GM12801 (cell line): ENCODE results near the gene TAS2R40.

Source experiments
- TF ChIP-seq, protein P1 (sequence below): IDR thresholded peaks from one replicate; pipeline ENCODE4 v1.5.1; 2011; ENCODE audit warnings: control low read depth; ENCODE audit not compliant: insufficient read length; ENCODE audit errors: extremely low read depth

Gene TAS2R40

DNA sequence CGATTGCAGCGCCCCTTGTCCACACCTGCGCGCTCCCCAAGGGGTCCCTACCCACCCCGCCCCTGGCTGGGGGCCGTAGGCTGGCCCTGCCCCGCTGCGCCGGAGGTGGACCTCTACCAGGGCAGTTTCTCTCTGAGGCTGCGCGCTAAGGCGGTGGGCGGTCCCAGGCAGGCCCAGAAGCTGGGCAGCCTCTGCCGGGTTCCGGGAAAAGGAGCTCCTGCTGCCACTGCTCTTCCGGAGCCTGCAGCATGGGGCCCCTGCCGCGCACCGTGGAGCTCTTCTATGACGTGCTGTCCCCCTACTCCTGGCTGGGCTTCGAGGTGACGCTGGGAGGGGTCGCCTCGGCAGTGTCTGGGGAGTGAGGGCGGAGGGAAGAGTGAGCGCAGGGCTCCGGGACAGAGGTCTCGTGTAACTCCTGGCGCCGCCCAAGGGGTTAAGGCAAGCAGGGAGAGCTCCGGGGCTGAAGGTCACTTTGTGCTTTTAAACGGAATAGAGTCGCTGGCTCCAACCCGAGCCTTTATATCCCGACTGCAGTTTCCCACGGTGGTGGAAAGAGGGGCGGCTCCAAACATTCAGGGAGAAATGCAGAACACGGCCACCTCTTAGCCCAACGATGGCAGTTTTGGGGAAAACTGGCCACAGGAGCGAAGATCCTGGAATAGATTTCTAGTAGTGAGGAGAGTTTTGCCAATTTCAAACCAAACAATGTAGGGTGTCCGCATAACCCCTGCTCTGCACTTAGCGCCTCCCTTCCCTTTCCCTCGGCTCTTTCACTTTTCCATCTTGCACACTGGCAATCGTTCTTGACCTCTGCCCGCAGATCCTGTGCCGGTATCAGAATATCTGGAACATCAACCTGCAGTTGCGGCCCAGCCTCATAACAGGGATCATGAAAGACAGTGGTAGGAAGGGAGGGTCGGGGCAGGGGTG lies 41.7 kb downstream of the TAS2R40 start, which contains the start of gene GSTK1:
GSTK1 (plus strand) TSS at position 176 of the 930 bp plus-strand sequence; CDS start at position 249, 73 bp downstream.
- TF ChIP-seq, protein P1, sequence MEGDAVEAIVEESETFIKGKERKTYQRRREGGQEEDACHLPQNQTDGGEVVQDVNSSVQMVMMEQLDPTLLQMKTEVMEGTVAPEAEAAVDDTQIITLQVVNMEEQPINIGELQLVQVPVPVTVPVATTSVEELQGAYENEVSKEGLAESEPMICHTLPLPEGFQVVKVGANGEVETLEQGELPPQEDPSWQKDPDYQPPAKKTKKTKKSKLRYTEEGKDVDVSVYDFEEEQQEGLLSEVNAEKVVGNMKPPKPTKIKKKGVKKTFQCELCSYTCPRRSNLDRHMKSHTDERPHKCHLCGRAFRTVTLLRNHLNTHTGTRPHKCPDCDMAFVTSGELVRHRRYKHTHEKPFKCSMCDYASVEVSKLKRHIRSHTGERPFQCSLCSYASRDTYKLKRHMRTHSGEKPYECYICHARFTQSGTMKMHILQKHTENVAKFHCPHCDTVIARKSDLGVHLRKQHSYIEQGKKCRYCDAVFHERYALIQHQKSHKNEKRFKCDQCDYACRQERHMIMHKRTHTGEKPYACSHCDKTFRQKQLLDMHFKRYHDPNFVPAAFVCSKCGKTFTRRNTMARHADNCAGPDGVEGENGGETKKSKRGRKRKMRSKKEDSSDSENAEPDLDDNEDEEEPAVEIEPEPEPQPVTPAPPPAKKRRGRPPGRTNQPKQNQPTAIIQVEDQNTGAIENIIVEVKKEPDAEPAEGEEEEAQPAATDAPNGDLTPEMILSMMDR = no peak

DNA sequence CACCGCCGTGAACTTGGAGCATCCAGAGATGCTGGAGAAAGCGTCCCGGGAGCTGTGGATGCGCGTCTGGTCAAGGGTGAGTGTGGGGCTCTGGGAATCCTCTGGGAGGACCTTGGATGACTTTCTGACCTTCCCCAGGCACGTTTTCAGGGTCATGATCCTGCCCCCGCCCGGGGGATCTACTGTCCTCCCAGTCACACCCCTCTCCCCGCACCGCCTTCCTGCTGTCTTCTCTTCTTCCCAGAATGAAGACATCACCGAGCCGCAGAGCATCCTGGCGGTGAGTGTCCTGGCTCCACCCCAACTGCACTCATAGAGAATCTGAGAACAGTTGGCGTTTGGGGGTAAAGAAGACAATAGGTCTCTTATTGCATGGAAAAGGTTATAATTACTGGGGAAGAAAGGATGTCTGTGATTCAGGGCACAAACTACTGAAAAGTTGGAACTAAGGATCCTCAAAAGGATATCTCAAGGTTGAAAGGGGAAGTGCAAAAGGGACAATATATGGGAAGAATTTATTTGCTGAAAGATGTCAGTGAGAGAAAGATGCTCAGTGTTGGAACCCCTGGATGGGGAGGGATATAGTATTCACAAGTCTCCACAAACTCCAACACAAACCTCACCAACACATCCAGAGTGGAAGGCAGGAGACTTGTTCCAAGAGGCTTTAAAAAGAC lies 43.3 kb downstream of the TAS2R40 start:
- TF ChIP-seq, protein P1 = no peak

DNA sequence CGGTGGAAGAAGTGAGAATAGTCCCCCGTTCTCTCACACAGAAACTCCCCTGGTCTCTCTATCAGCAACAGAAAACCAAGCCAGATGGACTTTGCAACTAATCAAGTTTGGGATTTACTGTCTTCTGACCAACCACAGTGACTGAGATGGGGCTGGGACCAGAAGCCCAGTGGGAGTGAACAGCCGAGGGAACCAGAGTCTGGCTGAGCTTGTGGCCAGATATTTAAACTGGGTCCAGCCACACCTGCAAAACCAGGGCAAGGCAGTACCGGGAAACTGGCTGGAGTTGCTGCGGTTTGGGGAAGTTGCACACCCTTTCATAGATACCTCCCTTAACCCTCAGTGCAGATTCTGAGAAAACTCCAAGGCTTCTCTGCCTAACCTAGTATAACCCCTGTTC lies 47.4 kb downstream of the TAS2R40 start:
- TF ChIP-seq, protein P1 = no peak

DNA sequence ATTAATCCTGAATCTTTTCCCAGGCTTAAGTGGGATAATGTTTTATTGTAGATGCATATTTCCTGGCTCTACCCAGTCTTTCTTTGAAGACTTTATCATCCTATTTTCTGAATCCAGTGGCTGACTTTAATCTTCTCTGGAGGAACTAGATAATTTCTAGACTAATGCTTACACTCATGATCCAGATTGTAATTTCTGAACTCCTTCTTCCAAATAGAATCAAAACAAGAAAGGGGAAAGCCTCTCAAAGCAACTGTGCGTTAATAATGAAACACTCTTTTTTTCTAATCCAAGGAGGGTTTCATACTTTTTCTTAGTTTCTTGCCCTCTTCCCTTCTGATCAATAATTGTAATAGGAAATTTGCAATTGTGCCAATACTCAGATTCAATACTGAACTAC lies 49.4 kb downstream of the TAS2R40 start:
- TF ChIP-seq, protein P1 = no peak
